ENCODE data around the gene NR2E1.
A peak's percentile ranks its signal among the peaks of the same experiment; 100 is the strongest.

NR2E1 gene

DNA sequence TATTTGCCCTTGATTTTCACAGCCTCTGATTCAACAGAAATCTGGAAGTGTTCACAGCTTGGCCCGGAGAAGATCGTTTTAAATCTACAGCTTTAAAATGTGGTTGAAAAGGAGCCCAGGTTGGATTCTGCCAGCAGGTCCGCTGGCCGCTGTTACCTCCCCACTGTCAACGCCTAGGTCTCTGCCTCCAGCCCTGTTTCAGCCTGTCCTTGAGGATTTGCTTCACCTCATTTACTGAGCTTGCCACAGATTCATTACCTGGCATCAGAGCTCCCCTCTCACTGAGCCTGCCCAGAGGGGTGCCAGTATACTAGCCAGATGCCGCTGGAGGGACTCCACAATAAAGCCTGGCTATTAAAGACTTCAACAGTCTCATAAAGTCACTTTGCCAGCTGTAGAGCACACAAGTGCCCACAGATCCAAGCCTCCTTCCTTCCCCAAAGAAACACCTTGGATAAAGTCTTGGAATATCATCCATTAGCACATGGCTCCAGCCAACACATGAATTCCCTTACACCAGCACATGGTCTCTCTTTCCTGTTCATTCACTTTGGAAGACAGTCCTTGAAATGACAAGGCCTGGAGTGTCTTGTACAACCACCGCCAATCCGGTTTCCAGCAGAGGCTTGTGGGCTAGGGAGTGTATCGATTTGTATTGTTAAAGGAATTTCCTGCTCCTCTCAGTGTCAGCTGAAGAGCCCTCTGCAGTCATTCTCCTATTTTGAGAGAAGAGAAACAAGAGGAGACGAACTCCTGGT, 9.5 kb upstream of the NR2E1 start:
- no peak for DNase-seq

- no peak for DNase-seq
These were observed 8.9 kb upstream of the NR2E1 start for GRCh38 chr6:108156938-108157233.

DNA sequence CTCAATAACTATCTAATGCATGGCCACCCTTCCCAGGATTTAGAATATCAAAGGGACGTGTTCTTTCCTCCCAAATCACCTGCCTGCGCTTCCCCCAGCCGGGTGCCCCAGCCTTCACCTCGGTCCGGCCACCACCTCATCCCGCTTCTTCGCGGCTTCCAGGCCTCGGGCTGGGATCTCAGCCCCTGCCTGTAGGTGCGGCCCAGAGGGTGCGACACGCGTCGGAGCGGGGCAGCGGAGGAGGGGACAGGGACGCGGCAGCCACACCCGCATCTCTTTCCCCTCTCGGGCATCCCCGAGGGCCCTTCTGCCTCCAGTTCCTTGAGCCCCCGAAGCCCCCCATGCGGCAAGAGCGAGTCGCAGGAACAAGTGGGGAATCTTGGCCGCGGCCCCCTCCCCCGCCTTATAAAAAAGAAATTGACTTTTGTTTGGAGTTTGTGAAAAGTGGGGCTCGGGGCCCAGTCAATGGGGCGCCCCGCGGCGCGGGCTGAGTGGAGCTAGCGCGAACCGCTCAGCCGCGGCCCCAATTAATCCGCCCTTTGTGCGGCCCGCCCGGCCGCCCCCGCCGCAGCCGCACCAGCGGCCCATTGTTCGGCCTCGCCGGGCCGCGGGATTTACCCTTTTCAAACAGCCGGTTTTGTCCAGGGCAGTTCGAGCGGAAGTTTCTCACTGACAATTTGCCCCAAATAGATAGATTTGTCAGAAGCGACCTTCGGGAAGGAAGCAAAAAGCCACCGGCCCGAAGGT, 8.4 kb upstream of the NR2E1 start:
- DNase-seq: no peak

DNA sequence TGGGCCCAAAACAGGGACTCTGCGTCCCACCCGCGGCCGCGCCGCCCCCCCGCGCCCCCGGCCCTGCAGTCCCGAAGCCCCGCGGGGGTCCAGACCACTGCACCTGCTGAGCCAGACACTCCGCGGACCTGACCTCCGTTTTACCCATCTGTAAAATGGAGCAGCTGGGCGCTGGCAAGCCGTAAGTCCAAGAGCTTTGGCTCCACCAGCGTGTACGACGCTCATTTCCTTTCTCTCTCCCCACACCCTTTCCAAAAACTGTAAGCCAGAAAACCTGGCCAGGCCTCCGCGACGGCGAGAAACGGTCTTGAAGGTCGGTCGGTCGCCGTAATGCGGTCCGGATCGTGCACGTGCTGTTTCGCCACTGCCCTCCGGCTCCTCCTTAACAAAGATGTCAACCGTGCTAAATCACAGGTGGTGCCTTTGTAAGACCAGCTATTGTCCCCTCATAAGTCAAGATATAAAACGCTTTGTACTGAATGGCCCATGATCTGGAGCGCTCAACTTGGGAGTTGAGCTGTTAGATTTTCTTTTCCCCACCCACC, 7.8 kb upstream of the NR2E1 start:
- DNase-seq: no peak

GRCh38 chr6:108159981-108160380, 5.8 kb upstream of the NR2E1 start:
- DNase-seq: no peak

DNA sequence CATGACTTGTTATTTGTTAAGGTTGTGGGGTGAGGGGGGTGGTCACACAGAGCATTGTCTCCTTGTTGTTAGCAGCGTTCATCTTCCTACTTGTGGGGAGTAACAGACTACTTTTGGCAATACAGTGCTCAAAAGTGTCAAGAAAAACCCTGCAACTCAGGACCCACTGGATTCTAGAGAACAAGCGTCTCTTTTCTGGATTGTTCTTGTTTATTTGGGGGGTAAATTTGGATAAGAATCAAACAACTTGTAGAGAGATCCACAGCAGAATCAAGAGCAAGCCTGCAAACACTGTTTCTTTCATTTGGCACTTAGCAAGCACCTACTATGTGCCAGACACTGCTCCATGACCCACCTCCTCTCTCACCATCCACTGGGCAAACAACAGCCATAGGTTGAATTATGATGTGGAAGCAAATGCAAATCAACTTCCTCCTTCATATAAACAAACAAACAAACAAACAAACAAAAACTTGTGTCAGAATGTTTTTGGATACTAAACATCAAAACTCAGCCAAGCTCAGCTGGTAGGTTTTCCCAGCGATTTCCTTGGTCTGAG, 4.0 kb upstream of the NR2E1 start:
- DNase-seq: no peak

GRCh38 chr6:108163267-108163643, 2.6 kb upstream of the NR2E1 start:
- no peak for DNase-seq

DNA sequence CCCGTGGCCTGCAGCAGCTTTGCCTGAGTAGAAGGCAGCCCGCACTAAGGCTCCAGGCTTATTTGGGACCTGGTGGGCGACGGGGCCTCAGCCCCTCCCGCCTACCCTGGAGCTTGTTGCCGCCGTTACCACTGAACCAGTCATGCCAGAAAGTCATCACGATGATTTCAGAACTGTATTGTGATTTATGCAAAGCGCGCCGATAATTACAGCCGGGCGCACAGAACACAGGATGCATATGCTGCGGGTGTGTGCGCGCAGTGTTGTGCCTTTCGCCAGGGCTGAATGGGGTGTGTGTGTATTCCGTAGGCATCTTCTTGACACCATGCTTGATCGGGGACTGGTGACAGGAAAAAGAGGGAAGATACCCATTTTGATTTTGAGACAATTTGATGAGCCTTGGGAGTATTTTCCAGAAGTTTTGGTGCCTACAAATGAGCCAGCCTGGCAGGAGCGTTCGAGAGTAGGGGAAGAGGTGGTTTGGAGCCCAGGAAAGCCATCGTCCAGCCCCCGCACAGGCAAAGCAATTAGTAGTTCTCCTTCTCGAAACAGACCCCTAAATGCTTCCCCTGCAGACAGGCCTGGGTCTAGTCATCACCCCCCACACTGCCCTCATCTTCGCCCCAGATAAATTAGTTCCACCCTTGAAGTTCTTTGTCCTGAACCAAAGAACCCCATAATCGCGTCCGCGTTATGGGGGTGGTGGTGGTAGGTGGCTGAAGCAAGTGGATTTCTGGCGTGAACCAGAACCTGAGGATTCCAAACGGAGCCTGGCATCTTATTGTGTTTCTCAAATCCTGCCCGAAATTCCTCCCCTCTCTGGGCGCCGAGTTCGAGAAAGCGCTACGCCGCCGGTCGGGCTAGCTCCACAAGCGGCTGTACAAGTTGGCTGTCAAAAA, 1.9 kb upstream of the NR2E1 start:
- no peak for DNase-seq

- DNase-seq: no peak
These were observed 1.3 kb upstream of the NR2E1 start for GRCh38 chr6:108164543-108164814.

GRCh38 chr6:108164815-108165706, 761 bp upstream of the NR2E1 start:
- no peak for DNase-seq

GRCh38 chr6:108166664-108167448, 1.0 kb downstream of the NR2E1 start:
- DNase-seq: no peak

DNA sequence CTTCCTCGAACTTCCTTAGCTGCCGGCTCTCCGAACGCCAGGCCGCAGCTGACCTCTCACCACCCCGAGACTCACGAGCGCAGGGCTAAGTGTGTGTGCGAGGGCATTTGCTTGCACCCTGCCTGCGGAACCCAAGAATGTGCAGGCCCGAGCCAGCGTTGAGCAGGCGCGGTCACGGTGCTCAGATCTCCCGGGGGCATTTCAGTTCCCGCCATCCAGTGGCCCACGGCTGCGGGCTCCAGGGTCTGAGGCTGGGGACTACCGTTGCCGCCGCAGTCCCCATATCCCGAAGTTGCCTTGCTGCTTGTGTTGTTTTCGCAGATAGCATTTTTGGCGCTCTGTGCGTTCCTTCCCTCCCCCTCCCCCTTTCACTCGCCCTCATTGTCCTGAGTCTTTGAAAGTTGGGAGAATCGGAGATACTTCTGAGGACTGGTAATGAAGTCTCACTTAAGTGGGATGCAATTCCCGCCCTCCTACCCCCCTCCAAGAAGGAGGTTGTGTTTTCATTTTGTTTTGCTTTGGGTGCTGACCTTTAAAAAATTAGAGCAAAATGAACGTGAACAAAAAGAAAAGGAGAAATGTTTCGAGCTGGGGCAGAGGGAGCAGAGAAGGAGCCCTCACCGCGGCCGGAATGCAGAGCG, 1.7 kb downstream of the NR2E1 start:
- peak; percentile 30 for DNase-seq

- DNase-seq: no peak
These were observed 2.3 kb downstream of the NR2E1 start for GRCh38 chr6:108168090-108168463.

GRCh38 chr6:108168501-108169463, 3.0 kb downstream of the NR2E1 start:
- peak; percentile 66 for DNase-seq

DNA sequence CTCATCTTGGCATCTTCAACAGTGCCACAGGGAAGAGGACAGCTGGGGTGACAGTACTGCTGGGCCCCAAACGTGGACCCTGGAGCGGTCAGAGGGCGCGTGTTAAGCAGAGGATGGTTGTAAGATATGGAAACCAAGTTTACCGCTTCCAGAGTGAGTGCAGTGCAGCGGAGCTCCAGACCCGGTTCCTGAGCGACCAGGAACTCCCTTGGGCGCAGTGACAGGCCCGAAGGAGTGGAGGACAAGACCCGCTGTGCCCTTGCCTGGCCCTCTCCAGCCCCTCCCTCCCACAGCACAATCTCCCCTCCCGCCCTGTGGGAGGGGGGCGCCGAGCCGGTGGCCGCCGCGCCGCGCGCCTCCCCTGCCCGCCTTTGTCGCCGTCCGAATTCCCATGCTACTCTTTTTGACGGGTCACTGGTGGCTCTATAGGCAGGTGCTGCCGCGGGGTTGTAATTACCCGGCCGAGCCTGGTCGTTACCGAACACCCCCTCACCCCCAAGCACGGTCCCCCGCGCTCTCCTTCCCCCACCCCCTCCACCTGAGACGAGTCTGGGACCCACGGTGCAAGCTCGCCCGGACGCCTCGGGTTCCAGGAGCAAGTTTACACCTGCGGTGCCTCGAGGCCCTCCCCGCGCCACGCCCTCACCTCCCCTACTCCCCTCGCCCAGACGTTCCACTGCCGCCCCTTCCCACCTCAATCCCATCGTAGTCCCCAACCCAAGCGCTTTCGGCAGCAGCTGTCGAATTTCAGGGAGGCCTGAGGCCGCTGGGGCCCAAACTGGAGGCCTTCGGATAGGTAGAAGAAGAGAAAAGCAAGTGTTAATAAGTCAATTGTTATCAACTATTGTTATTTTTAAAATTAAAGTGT, 3.9 kb downstream of the NR2E1 start:
- DNase-seq: peak; percentile 27

DNA sequence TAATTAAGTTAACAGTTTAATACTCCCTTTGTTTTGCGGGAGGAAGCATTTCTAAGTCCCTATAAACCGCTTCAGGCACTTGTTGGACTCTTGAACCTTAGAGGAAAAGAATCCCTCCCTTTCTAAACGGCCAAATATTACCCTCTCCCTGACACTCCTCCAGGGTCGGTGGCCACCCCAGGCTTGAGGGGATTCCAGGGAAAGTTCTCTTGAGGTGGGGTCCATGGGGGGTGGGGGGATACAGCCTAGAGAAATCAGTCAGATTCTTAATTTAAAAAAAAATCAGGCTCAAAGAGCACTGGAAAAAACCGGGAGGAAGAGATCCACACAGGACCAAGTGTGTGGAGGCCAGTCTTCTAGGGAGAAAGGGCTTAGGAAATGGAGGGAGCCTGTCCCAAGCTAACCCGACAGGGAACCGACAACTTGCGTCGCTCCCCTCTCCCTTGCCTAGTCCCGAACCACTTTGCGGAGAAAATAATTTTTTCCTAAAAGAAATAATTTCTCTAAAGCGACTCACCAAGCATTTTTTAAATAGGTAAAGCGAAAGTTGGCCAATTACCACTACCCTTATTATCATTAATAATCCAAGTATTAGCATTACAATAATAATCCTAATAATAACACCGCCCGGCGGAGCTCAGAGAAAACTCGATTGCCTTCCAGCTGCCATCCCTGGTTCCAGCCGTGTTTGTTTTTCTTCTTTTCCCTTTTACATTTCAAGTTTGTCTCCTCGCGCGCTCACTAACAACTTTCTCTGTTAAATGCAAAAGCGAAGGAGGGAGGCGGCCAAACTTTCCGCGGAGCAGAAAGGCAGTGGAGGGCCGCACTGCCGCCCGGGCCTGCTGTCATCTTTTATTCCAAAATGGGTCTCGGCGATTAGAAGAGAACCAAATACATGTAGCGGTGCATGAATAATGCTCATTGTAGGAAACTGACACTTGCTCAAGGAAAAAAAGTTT, 4.8 kb downstream of the NR2E1 start:
- DNase-seq: no peak

DNA sequence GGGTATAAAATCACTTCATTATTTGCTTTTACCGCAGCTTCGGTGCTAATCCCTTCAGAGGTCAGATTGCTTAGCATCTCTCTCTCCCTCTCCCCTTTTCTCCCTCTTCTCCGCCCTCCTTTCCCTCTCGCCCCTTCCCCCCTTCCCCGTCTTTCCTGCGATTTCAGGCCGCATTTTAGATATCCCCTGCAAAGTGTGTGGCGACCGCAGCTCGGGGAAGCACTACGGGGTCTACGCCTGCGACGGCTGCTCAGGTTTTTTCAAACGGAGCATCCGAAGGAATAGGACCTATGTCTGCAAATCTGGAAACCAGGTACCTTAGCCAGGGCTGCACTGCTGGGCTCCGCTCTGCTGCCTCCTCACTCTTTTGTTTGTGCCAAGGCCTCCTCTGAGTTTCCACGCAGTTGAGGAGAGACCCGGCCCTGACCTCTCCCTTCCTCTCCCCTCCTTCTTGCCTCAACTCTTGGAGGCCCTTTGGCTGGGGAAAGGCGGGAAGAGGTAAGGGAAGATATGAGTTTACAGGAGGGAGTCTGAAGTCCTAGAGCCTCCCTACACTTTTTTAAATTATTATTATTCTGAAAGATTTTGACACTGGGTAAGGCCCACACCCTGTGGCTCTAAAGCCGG, 5.6 kb downstream of the NR2E1 start:
- DNase-seq: no peak
